Frontal cortex (tissue), 4 donors: Measurements from ENCODE around the gene SERPINI1. TPM values are rescaled to one million over a fixed set of nuclear protein-coding genes. Genes with fewer than 3 reads are reported as not detected.

Experiments
- DNase-seq, 2 donors: peaks; one replicate each; pipeline ENCODE4 v3.0.0; 2012; ENCODE audit warnings: low spot score in 2 of 2
- FAIRE-seq: peaks from 2 replicates; lab custom pipeline; 2012; peaks lifted over from hg19 to GRCh38; lab: Jason Lieb, UNC
- small RNA-seq: library from RNA; depleted of rRNA; stranded (forward); fragments of <200 nt; gene quantifications from one replicate; pipeline ENCODE3, GENCODE V24; 2014
- total RNA-seq: library from RNA; depleted of rRNA; stranded (reverse); fragments of >200 nt; gene quantifications from one replicate; pipeline ENCODE4 v1.2.3, GENCODE V29; 2014
- donor health status: control.
- donor health status: control.
- donor health status: control.

The SERPINI1 gene
- total RNA-seq, 1 donor from 2014 or later = 85.6 TPM

GRCh38 chr3:167872032-167872431 is 136.5 kb downstream of the SERPINI1 start:
- FAIRE-seq = no peak
- no peak for DNase-seq

- DNase-seq (no peak), FAIRE-seq (no peak)
Observed at GRCh38 chr3:167872941-167873340, 137.4 kb downstream of the SERPINI1 start.

DNA sequence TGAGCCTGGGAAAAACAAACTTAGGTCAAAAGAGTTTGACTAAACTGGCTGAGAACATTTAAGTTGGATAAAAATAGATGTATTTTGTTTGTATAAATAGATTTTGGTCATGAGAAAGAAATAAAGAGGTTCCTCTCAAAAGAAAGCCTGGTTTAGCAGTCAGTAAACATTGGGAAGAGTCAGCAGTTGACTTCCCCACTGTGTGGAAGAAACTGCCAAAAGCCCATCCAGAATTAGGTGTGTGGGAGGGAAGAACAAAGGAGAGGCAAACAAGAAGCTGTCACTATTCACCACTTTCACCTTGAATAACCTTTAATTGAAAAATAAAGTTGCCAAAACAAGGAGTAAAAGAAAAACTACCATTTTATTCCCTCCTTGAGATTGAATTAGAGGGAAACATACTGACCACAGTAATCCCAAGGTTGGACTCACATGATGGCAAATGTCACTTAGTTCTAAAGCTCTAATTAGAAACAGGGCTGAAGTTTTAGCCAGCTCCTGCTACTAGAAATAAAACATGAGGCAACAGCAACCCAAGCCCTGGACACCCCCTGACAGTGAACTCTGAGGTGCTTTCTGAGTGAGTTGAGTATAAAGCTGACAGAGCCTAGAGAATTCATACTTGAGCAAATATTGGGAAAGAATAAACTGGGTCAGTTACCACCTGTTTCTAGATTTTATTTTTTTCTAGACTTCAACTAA is 139.3 kb downstream of the SERPINI1 start:
- DNase-seq = no peak
- no peak for FAIRE-seq

Small RNAs within 50 kb of the gene (small RNA-seq; reads per million reads assigned to genes)
- gene HMGN1P8 = not detected

Other genes starting within 250 kb of the SERPINI1 start
- 10.6 TPM for gene WDR49, start 81.8 kb upstream of the SERPINI1 start, total RNA-seq
- gene PDCD10, start 829 bp upstream of the SERPINI1 start, total RNA-seq = 63.6 TPM